Stimulated activated CD8-positive, alpha-beta memory T cell treated with anti-CD3 and anti-CD28 coated beads, Interleukin-12 subunit alpha, Interleukin-12 subunit beta, amount 100 ng/mL, for 4 hours (primary cell): ENCODE results near the gene LECT2.

ENCODE experiments used
- DNase-seq: peaks from one replicate; pipeline ENCODE4 v3.0.0-alpha.2; 2020; ENCODE audit warnings: low read depth

Gene LECT2

GRCh38 chr5:135954899-135955298, at the start of gene LECT2:
Gene LECT2, minus strand, starts transcription at chr5:135954983. Its CDS starts 150 bp downstream, at chr5:135954833.
- DNase-seq, result no peak

- DNase-seq, result no peak
Measured at GRCh38 chr5:136004436-136004835, 49.7 kb upstream of the LECT2 start.

DNA sequence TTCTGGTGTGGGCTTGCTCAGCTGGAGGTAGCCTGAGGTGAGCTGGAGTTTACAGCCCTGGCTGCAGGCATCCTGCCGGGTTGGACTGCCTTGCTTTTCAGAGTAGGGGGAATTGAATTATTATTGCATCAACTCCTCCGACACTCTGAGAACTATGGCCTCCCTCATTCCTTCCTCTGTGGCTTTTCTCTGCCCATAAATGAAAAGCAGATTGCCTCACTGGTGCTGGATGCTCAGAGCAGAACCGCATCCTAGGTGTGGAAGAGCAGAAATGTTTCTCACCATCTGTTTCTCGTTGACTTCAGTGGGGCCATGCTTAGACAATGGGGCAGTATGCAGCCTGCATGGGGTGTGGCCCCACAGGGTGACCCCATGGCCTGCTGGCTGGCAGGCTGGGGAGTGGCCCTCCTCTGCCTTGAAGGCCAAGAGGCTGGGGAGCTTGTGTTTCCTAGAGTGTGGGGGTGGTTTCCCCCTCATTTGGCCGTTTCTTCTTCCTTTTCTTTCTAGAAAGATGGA, 46.7 kb upstream of the LECT2 start:
- no peak for DNase-seq

DNA sequence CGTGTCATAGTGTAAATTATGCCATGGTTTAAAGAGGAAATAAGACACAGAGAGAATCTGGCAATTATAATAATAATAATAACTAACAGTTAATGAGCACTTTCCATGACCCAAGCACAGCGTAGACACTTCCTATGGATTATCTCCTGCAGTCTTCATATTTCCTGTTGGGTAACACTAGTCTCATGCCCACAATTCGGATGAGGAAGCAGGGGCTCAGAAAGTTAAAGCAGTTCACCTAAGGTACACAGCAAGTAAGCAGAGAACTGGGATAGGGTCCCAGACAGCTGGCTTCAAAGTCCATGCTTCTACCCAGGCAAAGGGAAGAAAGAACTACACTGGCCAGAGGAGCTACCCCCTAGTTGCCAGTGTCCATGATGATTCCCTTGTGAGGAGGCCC, 46.1 kb upstream of the LECT2 start:
- DNase-seq, result no peak

- DNase-seq, result no peak
Measured at GRCh38 chr5:136000147-136000546, 45.4 kb upstream of the LECT2 start.

GRCh38 chr5:135999406-136000139, 44.8 kb upstream of the LECT2 start:
- no peak for DNase-seq

- DNase-seq, result no peak
Measured at GRCh38 chr5:135998889-135999288, 44.1 kb upstream of the LECT2 start.

- no peak for DNase-seq
Measured at GRCh38 chr5:135997673-135998335, 43.0 kb upstream of the LECT2 start.

GRCh38 chr5:135996611-135997010, 41.8 kb upstream of the LECT2 start:
- DNase-seq, result no peak

GRCh38 chr5:135995976-135996375, 41.2 kb upstream of the LECT2 start:
- no peak for DNase-seq

GRCh38 chr5:135993880-135994636, 39.3 kb upstream of the LECT2 start:
- DNase-seq, result no peak

DNA sequence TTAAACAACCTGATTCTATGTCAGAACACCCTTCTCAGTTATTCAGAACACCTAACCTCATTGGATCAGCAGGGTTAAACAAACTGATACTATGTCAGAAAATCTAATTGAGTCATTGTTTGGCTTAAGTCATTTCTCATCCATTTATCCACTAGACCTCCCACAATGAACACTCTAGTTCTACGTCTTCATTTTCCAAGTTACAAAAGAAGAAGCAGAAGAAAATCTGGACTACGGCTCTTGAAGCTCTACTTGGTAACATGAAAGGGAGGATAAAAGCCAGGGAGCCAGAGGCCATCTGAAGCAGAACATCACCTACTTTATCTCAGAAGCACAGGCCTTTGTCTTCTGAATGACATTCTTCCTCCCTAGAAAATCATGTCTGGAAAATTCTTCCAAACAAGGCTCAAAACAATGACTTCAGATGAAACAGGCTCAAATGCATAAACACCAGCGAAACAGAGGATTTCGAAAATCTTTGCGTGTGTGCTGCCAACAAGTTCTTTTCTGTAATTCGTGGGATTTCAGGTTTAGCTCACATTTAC, 38.6 kb upstream of the LECT2 start:
- no peak for DNase-seq

- DNase-seq, result no peak
Measured at GRCh38 chr5:135991429-135991828, 36.6 kb upstream of the LECT2 start.

- DNase-seq, result no peak
Measured at GRCh38 chr5:135990528-135991255, 35.9 kb upstream of the LECT2 start.

DNA sequence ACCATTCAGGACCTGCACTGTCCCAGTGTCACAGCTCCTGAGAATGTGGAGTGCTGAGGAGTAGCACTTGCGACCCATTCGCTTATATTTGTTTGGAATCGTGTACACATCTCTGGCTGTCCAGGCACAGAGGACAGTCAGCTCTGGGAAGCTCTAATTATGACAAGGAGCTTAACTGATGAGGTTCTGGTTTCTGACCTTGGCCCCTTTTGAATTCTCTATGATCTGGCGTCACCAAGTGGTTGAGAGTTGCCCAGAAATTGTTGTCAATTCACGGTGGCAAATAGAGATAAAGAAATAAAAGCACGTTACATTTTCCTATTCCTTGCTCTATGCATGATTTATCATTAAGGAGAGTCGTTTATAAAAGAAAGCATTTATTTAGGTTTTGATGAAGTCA, 34.9 kb upstream of the LECT2 start:
- no peak for DNase-seq

GRCh38 chr5:135988546-135988945, 33.8 kb upstream of the LECT2 start:
- DNase-seq, result no peak

DNA sequence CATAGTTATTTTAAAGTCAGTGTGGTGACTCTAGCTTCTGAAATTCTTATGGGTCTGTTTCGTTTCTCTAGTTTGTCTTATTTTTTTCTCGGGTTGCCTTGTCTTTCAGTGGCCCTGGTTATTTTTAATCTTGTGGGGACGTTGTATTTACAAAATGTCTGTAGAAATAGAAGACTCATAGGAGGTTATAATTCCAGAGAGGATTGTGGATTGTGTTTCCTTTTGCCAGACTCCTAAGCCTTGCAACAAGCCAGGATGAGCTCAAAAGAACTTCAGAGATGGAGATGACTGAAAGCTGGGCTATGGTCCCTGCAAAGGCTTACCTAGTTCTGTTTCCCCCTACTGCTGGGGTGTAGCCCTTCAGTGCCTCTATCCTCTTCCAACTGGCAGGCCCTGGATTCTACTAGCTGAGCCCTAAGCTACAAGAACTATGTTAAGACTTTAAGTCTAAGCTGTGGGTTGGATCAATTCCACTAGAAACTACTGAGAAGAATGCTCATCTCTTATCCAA, 32.2 kb upstream of the LECT2 start:
- DNase-seq, result no peak

DNA sequence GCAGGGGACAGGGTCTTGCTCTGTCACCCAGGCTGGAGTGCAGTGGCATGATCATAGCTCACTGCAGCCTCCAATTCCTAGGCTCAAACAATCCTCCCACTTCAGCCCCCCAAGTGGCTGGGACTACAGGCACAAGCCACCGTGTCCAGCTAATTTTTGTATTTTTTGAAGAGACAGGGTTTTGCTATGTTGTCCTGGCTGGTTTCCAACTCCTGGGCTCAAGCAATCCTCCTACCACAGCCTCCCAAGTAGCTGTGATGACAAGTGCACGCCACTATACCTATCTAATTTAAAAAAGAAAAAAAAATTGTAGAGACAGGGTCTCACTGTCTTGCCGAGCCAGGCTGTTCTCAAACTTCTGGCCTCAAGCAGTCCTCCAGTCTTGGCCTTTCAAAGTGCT, 31.6 kb upstream of the LECT2 start:
- DNase-seq, result no peak

- DNase-seq, result no peak
Measured at GRCh38 chr5:135985951-135986350, 31.2 kb upstream of the LECT2 start.

DNA sequence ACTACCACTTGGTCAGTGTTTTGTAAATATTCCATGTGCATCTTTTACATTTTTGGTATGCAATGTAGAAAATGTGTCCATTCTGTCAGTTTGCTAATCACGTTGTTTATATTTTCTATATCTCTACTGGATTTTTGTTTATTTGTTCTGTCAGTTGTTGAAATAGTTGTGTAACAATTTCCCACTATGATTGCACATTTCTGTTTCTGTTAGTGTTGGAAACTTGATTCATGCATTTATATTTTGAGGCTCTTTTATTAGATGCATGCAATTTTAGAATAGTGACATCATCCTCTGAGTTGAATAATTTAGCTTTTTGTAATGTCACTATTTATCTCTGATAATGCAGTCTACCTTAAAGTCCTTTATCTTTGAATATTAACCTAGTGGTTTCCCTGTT, 25.8 kb upstream of the LECT2 start:
- no peak for DNase-seq

- no peak for DNase-seq
Measured at GRCh38 chr5:135979510-135979909, 24.7 kb upstream of the LECT2 start.

- no peak for DNase-seq
Measured at GRCh38 chr5:135978993-135979392, 24.2 kb upstream of the LECT2 start.
